Medulla oblongata (tissue), 1 donor: ENCODE measurements around the gene ALG12.
A peak's percentile ranks its signal among the peaks of the same experiment; 100 is the strongest.

ENCODE experiments used
- DNase-seq: peaks from one replicate; pipeline ENCODE4 v3.0.0-alpha.2; 2015; ENCODE audit errors: extremely low spot score

The ALG12 gene

DNA sequence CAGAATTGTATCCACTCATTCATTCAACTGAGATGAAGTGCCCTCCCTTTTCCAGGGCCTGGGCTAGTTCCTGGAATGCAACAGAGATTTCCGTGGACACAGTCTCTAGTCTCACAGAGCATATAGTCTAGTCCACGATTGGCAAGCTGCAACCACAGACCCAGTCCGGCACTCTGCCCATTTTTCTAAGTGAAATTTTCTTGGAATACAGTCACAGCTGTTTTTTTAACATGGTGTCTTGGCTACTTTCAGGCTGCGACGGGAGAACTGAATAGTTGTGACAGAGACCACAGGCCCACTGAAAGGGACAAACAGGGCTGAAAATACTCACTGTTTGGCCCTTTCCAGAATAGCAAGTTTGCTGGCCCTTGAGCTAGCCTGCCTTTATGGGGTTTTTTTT is 29.2 kb downstream of the ALG12 start:
- DNase-seq = peak; percentile 77

DNA sequence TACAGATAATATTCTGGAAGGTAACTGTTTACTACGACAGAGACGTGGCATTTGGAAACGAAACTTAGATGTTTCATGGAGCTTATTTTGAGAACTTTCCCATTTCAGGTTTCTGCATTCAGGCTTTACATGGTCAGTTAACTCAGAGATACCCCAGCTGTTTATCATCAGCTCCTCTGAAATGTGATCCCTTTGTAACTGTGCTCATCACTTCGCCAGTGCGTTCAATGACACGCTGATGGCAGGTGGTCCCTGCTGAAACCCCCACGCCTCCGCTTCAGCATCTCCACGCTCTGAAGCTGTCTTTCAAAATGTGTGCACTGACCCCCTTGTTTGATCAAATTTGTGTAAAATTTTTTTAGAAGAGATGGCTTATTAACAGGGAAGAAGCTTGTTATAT is 30.5 kb downstream of the ALG12 start:
- no peak for DNase-seq

DNA sequence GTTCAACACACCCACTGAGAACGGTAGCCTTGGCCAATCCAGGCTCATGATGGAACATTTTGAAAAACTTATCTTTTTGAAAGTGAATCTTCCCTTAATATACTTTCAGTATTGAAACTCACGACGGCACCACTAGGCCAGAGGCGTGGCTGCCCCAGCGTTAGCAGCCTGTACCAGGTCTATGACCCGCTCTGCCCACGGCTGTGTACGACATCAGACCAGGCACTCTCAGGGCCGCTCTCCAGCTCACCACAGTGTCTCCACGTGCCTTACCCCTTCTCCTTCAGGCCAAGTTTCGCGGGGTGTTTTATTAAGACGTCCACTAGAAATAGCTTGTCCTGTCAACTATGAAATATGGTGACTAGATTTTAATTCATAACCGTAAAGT is 31.2 kb downstream of the ALG12 start:
- DNase-seq = no peak

DNA sequence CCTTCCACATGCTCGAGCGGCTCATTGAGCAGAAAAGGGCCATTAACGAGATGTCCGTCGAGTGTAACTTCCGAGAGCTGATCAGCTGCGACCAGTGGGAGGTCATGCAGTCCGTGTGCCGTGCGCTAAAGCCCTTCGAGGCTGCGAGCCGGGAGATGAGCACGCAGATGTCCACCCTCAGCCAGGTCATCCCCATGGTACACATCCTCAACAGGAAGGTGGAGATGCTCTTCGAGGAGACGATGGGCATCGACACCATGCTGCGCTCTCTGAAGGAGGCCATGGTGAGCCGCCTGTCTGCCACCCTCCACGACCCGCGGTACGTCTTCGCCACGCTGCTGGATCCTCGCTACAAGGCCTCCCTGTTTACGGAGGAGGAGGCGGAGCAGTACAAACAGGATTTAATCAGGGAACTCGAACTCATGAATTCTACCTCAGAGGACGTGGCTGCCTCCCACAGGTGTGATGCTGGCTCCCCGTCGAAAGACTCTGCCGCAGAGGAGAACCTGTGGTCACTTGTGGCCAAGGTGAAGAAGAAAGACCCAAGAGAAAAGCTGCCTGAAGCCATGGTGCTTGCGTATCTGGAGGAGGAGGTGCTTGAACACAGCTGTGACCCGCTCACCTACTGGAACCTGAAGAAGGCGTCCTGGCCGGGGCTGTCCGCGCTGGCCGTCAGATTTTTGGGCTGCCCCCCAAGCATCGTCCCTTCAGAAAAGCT is 31.7 kb downstream of the ALG12 start:
- DNase-seq = no peak

DNA sequence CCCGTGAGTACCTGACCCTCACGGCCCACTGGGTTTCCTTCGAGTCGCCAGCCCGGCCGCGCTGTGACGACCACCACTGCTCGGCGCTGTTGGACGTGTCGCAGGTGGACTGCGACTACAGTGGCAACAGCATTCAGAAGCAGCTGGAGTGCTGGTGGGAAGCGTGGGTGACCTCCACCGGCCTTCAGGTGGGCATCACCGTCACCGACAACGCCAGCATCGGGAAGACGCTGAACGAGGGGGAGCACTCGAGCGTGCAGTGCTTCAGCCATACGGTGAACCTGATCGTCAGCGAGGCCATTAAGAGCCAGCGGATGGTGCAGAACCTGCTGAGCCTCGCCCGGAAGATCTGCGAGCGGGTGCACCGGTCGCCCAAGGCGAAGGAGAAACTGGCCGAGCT is 32.4 kb downstream of the ALG12 start:
- DNase-seq = no peak

DNA sequence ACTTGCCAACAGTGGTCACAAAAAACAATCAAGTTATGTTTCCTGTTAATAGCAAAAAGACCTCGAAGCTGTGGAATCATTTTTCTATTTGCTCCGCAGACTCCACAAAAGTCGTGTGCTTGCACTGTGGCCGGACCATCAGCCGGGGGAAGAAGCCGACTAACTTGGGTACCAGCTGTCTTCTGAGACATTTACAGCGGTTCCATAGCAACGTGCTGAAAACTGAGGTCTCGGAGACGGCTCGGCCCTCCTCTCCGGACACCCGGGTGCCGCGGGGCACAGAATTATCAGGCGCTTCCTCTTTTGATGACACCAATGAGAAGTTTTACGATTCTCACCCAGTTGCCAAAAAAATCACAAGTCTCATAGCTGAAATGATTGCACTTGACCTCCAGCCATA is 33.0 kb downstream of the ALG12 start:
- no peak for DNase-seq

DNA sequence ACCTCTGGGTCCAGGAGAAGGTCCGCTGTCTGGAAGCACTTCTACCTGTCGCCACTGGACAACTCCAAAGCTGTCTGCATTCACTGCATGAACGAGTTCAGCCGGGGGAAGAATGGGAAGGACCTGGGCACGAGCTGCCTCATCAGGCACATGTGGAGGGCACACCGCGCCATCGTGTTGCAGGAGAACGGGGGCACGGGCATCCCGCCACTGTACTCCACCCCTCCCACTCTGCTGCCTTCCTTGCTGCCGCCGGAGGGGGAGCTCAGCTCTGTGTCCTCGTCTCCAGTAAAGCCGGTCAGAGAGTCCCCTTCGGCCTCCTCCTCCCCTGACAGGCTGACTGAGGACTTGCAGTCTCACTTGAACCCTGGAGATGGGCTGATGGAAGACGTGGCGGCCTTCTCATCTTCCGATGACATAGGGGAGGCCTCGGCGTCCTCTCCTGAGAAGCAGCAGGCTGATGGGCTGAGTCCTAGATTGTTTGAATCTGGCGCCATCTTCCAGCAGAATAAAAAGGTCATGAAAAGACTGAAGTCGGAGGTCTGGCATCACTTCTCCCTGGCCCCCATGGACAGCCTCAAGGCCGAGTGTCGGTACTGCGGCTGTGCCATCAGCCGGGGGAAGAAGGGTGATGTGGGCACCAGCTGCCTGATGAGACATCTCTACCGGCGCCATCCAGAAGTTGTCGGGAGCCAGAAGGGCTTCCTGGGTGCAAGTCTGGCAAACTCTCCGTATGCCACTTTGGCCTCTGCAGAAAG is 33.6 kb downstream of the ALG12 start:
- no peak for DNase-seq

DNA sequence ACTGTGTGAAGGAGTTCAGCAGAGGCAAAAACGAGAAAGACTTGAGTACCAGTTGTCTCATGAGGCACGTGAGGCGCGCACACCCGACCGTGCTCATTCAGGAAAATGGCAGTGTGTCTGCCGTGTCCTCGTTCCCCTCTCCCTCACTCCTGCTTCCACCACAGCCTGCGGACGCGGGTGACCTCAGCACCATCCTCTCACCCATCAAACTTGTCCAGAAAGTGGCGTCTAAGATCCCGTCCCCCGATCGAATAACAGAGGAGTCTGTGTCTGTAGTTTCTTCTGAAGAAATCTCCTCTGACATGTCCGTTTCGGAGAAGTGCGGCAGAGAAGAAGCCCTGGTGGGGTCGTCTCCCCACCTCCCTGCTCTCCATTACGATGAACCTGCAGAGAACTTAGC is 34.2 kb downstream of the ALG12 start:
- no peak for DNase-seq

DNA sequence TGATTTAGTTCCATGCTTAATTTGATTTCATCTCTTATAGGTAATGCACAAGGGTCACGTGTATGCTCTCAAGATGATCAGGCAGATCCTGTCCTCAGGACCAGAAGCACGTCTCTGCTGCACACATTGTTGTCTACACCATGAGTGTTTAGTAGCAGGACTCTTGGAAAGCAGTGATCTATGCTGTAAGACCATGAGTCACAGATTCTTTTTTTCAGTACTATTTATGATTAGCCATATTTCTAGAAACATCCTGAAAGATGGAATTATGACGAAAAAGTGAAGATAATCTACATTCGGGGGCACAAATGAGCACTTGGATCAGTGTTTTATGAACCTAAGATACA is 35.0 kb downstream of the ALG12 start:
- DNase-seq = no peak

DNA sequence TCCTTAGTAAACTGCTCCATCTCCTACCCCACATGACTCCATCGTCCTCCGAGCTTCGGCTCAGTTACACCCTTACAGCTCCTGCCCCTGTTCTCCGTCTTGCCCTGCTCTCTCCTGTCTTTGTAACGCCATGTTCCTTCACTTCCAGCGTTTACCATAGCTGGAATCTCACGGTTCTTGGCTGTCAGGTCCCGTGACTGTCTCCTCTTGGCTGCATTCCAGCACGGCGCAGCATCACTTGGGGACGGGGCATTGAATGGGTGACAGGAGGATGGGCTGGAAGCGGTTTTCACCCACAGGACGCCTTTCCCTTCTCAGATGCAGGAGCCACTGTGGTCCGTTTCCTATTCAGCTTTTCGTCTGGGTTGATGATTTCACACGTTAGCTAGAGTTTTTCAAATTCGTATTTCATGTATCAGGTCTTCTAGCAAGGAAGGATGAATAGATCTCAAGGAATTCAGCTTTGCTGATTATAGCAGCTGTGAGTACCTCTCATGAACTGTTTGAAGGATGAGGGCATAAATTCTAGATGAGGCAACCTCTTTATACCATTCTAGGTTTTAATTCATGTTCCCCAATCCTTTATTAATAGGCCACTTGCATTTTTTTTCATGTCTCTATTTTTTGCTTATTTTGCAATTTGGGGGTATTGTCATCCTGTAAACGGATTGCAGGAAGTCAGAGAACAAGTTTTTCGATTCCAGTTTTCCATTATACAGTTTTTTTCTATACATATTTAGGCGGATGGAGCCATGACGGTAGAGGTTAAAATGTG is 35.5 kb downstream of the ALG12 start:
- peak; percentile 9 for DNase-seq

DNA sequence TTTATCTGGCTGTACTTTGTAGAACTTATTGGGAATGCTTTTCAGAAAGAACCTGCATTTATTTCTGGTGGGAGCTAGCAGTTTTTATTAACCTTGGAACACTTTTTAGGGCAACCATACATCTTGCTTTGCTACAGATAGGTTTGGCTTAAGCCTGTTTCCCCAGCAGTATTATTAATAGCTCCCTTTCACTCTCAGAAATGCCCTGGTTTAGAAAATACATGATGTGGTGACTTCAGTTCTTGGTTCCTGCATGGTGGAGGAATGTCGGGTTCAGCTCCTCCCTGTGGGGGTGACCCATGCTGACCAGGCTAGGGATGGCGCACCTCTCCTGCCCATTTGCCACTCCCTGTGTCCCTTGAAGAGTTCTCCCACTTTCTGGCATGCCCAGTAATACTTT is 36.4 kb downstream of the ALG12 start:
- DNase-seq = no peak

DNA sequence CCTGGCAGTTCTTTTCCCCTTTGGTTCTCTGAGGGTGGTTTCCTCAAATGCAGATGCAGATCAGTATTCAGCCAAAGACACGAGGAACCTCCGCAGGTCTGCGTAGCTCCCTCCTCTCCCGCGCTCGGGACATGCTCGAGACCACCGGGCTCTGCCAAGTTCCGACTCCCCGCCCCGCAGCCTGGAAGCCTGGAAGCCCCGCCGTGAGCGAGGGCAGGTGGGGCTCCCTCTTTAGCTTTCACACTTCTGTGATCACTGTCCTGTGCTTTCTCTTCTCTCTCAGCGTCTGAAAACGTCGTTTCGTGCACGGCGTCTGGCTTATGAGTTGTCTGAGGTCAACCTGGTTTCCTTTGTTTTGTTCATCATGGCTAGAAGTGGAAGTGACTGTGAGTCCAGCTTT is 38.0 kb downstream of the ALG12 start:
- no peak for DNase-seq

DNA sequence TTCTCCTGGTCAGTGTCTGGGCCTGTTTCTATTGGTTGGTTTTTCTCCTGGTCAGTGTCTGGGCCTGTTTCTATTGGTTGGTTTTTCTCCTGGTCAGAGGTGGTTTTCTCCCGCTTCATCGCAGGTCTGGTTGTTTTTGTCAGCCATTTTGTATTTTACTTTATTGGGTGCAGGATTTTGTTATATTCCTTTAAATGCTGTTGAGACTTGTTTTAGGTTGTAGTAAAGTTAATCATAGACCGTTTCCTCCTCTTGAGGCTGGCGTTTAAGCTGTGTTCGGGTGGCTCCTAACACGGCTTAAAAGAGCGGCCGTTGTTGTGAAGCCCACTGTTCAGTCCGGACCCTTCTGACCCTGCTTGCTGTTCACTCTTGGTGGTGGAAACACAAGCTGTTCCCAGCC is 38.4 kb downstream of the ALG12 start:
- no peak for DNase-seq

DNA sequence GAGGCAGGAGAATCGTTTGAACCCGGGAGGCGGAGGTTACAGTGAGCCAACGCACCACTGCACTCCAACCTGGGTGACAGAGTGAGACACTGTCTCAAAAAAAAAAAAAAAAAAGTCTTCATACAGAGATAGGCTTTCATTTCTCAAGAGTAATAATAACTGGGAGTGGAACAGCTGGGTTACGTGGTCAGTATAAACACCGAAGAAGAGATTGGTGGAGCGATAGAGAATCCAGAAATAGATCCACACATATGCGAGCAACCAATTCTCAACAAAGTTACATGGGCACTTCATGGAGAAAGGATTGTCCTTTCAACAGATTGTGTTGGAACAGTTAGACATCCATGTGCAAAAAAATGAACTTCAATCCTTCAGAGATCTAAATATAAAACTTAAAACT is 40.0 kb downstream of the ALG12 start:
- no peak for DNase-seq

DNA sequence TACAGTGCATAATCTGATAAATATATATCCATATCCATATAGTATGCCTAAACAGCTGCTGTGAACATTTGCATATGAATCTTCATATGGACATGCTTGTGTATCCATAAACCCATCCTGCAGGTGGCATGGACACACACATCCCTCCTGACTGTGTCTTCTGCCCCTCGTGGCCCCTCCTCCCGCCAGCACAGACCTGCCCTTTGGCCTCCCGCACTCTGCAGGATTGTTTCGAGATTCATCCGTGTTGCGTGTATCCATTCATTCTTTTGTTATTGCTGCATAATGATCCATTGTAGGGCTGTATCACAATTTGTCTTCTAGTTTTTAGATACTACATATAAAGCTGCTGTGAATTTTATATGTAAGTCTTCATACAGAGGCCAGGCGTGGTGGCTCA is 40.6 kb downstream of the ALG12 start:
- no peak for DNase-seq

DNA sequence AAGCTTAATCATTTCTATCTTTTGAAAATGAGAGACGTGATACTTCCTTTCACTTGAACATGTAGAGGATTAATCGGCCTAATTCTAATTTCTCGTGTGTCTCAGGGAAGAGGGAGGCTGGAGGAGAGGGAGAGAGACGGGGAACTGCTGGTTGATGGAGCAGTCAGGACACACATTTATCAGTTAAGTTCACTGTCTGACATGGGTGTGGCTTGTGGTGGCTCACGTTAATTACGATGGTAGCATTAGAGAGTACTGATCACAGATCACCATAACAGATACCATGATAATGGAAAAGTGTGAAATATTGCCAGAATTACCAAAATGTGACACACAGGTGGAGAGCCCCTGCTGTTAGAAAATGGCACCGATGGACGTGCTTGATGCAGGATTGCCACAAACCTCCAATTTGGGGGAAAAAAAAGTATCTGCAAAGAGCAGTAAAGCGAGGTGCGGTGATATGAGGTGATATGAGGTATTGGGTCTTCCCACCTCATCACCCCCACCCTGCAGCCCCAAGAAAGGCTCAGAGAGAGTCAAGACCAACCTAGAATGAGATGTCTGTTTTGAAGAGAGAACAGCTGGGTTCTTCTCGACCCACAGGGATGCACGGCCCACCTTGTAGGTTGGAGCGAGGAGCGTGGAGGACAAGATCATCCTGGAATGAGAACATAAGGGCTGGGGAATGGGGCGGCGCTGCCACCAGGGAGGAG is 44.9 kb downstream of the ALG12 start:
- no peak for DNase-seq

DNA sequence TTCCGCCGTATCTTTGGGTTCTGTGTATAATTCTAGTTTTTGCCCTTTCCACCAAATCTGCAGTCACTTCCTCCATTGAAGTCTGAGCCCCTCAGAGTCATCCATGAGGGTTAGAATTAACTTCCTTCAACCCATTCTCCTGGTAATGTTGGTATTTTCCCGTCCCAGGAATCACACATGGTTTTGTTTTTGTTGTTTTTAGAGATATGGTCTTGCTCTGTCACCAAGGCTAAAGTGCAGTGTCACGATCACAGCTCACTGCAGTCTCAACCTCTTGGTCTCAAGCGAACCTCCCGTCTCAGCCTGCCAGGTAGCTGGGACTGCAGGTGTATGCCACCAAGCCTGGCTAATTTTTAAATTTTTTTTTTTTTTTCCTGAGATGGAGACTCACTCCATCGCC is 45.9 kb downstream of the ALG12 start:
- DNase-seq = no peak

DNA sequence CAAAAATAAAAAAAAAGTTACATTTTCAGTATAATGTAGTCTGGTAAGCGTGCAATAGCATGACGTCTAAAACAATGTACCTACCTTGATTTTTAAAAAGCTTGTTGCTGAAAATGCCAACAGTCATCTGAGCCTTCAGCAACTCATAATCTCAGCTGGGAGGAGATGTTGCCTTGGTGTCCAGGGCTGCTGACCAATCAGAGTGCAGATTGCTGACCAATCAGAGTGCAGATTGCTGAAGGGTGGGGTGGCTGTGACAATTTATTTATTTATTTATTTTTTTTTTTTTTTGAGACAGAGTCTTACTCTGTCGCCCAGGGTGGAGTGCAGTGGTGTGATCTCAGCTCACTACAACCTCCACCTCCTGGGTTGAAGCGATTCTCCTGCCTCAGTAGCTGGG is 46.8 kb downstream of the ALG12 start:
- no peak for DNase-seq

DNA sequence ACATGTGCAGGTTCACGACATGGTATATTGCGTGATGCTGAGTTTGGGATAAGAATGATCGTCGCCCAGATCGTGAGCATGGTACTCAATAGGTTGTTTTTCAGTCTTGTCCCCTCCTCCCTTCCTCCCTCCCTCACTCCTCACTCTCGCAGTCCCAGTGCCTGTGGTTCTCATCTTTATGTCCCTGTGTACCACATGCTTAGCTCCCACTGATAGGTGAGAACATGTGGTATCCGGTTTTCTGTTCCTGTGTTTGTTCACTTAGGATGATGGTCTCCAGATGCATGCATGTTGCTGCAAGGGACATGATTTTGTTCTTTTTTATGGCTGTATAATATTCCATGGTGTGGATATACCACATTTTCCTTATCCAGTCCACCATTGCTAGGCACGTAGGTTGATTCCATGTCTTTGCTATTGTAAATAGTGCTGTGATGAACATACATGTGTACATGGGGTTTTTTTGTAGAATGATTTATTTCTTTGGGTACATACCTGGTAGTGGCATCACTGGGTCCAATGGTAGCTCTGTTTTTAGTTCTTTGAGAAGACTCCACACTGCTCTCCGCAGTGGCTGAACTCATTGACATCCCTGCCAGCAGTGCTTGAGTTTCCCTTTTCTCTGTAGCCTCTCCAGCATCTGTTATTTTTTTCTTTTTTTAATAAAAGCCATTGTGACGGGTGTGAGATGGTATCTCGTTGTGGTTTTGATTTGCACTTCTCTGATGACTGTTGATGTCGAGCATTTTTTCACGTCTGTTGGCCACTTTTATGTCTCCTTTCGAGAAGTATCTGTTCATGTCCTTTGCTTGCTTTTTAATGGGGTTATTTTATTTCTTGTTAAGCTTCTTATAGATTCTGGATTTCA is 48.2 kb downstream of the ALG12 start:
- no peak for DNase-seq

DNA sequence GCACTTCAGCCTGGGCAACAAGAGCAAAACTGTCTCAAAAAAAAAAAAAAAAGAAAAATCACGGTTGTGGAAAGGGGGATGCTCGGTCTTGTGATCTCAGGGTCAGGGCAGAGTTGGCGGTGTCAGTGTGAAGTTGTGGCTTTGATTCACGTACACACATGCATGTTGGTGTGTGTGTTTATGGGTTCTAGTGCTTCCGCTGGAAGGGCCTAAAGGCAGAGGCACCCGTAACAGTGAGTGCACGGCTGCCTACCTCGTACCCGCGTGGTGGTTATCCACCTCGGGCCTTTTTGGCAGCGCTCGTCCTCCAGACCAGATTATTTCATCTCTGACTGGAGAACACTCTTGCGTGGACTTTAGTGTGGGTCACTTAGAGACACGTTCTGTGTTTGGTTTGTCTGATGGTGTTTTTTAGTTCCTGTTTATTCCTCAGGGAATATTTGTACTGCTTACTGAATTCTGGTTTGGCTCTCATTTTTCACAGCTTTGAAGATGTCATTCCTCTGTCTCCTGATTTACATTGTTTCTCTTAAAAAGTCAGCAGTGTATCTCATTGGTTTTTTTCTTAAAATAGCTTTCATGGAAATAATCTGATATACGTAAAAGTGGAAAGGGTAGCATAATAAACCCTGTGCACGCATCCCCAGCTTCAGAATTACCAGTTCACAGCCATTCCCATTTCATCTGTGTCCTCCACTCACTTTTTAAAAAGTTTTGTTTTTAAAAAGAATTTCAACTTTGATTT is 49.0 kb downstream of the ALG12 start:
- no peak for DNase-seq
